ENCODE data around the gene GAGE2A.
"Not testable (repeated sequence)": the region's sequence is repeated elsewhere in the genome, so short reads cannot be mapped to it uniquely, and the experiment has no call there.

GAGE2A gene, protein sequence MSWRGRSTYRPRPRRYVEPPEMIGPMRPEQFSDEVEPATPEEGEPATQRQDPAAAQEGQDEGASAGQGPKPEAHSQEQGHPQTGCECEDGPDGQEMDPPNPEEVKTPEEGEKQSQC

DNA sequence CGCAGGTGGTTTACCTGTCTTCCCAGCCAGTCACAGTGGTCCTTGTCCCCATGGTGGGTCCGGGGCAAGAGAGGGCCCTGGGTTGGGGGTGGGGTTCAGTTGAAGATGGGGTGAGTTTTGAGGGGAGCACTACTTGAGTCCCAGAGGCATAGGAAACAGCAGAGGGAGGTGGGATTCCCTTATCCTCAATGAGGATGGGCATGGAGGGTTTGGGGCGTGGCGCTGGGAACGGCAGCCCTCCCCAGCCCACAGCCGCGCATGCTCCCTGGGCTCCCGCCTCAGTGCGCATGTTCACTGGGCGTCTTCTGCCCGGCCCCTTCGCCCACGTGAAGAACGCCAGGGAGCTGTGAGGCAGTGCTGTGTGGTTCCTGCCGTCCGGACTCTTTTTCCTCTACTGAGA is at the start of gene GAGE2A:
TSS of gene GAGE2A (plus strand) at position 301 of the 400 bp plus-strand sequence. CDS start 1,155 bp downstream, outside the sequence.
- not testable (repeated sequence) for DNase-seq (ENCODE audit: low read depth)

- DNase-seq (ENCODE audit: low read depth), result not testable (repeated sequence)
These were observed 47.9 kb upstream of the GAGE2A start, which contains the start of gene GAGE12D for GRCh38 chrX:49541433-49541832. Gene GAGE12D (plus strand): TSS chrX:49541733. CDS start chrX:49542888, 1,155 bp downstream.

- not testable (repeated sequence) for DNase-seq (ENCODE audit: low read depth)
These were observed 38.3 kb upstream of the GAGE2A start, which contains the start of gene GAGE12E for GRCh38 chrX:49550989-49551388. Gene GAGE12E (plus strand): TSS chrX:49551289. CDS start chrX:49552444, 1,155 bp downstream.

DNA sequence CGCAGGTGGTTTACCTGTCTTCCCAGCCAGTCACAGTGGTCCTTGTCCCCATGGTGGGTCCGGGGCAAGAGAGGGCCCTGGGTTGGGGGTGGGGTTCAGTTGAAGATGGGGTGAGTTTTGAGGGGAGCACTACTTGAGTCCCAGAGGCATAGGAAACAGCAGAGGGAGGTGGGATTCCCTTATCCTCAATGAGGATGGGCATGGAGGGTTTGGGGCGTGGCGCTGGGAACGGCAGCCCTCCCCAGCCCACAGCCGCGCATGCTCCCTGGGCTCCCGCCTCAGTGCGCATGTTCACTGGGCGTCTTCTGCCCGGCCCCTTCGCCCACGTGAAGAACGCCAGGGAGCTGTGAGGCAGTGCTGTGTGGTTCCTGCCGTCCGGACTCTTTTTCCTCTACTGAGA is 28.8 kb upstream of the GAGE2A start, which contains the start of gene GAGE12F:
TSS of gene GAGE12F (plus strand) at position 301 of the 400 bp plus-strand sequence. CDS start 1,155 bp downstream, outside the sequence.
- not testable (repeated sequence) for DNase-seq (ENCODE audit: low read depth)

DNA sequence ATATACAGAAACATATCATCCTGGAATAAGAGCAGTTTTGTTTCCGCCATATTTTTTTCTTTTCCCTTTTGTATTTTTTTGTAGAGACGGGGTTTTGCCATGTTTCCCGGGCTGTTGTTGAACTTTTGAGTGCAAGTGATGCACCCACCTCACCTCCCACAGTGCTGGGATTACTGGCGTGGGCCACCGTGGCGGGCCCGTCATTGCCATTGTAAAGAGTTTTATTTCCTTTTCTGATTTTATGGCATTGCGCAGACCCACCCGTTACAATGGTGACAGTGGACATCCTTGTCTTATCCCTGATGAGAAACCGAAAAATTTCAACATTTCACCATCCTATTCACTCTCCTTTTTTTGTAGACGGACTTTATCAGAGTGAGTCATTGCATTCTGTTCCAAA is 20.6 kb upstream of the GAGE2A start:
- not testable (repeated sequence) for DNase-seq (ENCODE audit: low read depth)

DNA sequence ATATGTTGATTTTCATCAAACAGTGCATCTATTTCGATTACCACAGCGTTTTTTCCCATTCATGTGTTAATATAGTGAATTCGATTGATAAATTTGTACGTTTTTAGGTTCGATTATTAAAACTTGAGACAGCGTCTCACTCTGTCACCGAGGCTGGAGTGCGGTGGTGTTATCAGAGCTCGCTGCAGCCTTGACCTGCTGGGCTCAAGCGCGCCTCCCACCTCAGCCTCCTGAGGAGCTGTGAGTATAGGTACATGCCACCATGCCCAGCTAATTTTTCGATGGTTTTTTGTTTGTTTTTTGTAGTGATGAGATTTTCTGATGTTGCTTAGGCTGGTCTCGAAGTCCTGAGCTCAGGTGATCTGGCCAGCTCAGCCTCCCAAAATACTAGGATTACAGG is 20.1 kb upstream of the GAGE2A start:
- not testable (repeated sequence) for DNase-seq (ENCODE audit: low read depth)

- DNase-seq (ENCODE audit: low read depth), result not testable (repeated sequence)
These were observed 19.2 kb upstream of the GAGE2A start, which contains the start of gene GAGE12G for GRCh38 chrX:49570100-49570499. Gene GAGE12G (plus strand): TSS chrX:49570400. CDS start chrX:49571555, 1,155 bp downstream.

DNA sequence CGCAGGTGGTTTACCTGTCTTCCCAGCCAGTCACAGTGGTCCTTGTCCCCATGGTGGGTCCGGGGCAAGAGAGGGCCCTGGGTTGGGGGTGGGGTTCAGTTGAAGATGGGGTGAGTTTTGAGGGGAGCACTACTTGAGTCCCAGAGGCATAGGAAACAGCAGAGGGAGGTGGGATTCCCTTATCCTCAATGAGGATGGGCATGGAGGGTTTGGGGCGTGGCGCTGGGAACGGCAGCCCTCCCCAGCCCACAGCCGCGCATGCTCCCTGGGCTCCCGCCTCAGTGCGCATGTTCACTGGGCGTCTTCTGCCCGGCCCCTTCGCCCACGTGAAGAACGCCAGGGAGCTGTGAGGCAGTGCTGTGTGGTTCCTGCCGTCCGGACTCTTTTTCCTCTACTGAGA is 9.6 kb upstream of the GAGE2A start, which contains the start of gene GAGE12H:
TSS of gene GAGE12H (plus strand) at position 301 of the 400 bp plus-strand sequence. CDS start 1,155 bp downstream, outside the sequence.
- DNase-seq (ENCODE audit: low read depth), result not testable (repeated sequence)

DNA sequence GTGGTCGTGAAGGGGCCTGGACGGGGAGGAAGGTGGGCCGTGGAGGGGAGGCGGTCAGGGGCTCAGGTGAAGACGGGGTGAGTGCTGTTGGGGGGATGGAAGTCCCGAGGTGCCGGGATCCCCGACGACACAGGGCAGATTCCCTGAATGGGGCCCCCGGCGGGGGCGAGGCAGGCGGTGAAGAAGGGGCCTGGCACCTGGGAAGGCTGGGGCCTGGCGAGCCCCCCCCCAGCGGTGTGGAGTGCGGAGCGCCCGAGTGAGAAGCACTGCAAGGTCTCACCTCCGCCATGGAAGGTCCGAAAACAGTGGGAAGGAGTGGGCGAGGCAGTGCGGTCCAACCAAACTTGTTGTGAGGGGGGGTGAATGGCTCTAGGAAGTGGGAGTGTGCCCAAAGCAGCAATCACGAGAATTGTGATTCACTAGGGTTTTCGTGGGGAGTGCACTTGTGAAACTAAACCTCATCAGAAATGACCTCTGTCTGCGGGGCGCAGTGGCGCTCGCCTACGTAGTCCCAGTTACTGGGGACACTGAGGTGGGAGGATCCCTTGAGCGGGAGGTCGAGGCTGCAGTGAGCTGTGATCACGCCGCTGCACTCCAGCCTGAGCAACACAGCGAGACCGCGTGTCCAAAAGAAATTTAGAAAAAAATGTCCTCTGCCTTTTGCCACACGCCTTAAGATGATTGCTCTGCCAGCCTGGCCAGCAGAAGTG is 628 bp downstream of the GAGE2A start:
- not testable (repeated sequence) for DNase-seq (ENCODE audit: low read depth)

DNA sequence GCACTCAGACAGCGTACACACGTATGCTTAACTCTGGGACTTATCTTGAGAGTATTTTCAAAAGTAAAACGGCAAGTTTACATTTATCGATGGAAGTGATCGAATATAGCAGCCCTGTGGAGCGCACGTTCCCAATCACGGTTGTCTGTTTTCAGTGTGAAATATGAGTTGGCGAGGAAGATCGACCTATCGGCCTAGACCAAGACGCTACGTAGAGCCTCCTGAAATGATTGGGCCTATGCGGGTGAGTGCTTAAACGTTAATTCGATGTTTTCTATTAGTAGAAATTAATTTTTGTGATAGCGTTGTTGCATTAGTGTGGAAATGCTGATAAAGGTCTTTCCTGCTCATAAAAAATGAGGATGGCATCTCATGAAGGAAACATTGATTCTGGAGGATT is 1.2 kb downstream of the GAGE2A start:
- DNase-seq (ENCODE audit: low read depth), result not testable (repeated sequence)

- not testable (repeated sequence) for DNase-seq (ENCODE audit: low read depth)
These were observed 9.4 kb downstream of the GAGE2A start, which contains the start of gene GAGE1 for GRCh38 chrX:49598720-49599119. Gene GAGE1 (plus strand): TSS chrX:49599020. CDS start chrX:49600175, 1,155 bp downstream.

GRCh38 chrX:49610718-49611310 is 21.5 kb downstream of the GAGE2A start:
- DNase-seq (ENCODE audit: low read depth), result no peak

GRCh38 chrX:49618574-49618973 is 29.3 kb downstream of the GAGE2A start:
- no peak for DNase-seq (ENCODE audit: low read depth)

- DNase-seq (ENCODE audit: low read depth), result peak; percentile 7
These were observed 37.9 kb downstream of the GAGE2A start for GRCh38 chrX:49627086-49627777.

DNA sequence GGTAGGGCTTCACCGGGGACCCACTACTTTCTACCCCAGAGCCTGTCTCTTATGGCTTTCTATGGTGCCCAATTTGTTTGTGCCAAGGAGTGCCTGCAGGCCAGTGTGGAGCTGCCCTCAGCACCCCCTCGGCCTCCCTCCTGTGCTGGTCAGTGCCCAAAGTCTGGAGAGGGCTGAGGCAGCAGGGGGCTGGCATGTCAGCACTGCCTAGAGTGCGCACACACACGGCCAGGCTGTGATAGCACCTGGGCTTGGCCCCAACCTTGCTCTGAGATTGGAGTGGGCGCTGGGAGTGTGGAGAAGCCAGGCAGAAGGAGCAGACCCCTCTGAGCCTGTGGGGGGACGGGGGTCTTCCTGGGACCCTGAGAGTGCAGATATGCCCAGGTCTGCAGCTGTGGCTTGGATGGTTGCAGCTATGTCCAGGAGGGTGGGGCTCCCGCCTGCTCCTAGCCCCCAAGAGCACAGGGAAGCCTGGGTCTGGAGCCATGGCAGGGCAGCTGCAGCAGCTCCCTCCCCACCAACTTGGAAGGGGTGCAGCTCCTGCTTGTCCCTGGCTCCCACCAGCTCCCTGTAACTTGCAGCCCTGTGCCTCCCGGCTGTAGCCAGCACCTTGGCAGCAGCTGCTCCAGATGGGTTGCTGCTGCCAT is 55.8 kb downstream of the GAGE2A start:
- no peak for DNase-seq (ENCODE audit: low read depth)

Measured in stimulated activated CD4-positive, alpha-beta T cell treated with anti-CD3 and anti-CD28 coated beads, Interleukin-2, amount 100 ng/mL, for 4 hours (primary cell).